LNCAP (cell line): ENCODE data around the gene GDAP1L1.
A peak's percentile ranks its signal among the peaks of the same experiment; 100 is the strongest.

Experiments used
- TF ChIP-seq, protein P1 (sequence below): fragments of 450-650 bp; IDR thresholded peaks from 2 replicates; pipeline ENCODE4 v1.5.1; 2017; ENCODE audit warnings: mild to moderate bottlenecking

GDAP1L1 gene

DNA sequence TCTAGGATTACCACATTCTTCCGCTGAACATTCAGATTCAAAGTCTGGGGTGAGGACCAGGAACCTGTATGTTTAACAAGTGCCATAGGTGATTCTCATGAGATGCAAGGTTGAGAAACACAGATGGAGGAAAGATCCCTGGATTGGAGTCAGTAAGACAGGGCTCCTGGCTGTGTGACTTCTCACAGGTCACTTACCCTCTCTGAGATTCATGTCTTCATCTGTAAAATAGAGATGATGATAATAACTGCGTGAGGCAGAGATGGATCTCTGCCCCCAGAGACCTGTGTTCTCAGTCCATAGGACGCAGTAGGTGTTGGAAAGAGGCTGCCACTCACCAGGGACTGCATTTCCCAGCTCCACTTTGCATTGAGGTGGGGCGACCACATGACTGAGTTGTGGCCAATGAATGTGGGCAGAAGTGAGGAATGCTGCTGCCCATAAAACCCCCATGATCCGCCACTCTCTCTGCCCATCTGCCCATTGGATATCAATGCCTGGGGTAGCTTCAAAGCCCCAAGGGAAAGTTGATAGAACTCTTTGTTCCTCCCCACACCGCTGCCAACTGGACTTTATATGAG is 13.6 kb upstream of the GDAP1L1 start:
- TF ChIP-seq, protein P1, sequence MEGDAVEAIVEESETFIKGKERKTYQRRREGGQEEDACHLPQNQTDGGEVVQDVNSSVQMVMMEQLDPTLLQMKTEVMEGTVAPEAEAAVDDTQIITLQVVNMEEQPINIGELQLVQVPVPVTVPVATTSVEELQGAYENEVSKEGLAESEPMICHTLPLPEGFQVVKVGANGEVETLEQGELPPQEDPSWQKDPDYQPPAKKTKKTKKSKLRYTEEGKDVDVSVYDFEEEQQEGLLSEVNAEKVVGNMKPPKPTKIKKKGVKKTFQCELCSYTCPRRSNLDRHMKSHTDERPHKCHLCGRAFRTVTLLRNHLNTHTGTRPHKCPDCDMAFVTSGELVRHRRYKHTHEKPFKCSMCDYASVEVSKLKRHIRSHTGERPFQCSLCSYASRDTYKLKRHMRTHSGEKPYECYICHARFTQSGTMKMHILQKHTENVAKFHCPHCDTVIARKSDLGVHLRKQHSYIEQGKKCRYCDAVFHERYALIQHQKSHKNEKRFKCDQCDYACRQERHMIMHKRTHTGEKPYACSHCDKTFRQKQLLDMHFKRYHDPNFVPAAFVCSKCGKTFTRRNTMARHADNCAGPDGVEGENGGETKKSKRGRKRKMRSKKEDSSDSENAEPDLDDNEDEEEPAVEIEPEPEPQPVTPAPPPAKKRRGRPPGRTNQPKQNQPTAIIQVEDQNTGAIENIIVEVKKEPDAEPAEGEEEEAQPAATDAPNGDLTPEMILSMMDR = no peak

DNA sequence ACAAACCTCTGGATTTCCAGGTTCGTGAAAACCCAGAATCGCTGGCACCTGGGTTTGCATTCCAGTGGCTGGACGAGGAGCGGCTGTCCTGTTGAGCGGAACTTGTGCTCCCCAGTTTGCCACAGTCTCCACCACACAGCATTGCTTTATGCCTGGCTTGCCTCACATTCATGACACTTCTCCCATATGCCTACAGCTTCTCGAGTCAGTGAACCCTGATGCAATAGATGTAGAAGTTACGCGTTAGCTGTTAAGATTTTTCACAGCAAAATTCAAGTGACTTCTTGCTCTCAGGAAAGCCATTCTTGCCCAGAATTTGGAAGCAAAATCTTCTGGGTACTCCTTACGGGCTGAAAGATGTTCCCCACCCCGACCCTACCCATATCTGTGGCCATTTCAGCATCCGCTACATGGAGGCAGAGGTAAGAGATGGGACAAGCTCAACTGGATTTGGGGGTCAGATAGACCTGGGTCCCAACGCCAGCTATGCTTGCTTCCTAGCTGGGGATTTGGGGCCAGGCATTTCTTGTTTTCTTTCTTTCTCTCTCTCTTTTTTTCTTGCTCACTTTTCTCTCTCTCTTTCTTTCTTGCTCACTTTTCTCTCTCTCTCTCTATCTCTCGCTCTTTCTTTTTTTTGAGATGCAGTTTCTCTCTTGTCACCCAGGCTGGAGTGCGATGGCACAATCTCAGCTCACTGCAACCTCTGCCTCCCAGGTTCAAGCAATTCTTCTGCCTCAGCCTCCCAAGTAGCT is 12.4 kb upstream of the GDAP1L1 start:
- TF ChIP-seq, protein P1 = no peak

DNA sequence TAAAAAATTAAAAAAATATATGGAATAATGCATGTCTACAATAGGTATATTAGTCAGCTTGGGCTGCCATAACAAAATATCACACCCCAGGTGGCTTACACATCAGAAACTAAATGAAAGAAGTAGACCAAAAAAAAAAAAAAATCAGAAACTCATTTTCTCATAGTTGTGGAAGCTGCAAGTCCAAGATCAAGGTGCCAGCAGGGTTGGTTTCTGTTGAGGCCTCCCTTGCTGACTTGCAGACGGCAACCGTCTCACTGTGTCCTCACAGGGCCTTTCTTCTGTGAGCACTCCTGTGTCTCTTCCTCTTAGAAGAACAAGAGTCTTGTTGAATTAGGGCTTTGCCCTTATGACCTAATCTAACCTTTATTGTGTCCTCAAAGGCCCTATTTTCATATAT is 11.4 kb upstream of the GDAP1L1 start:
- TF ChIP-seq, protein P1 = no peak

DNA sequence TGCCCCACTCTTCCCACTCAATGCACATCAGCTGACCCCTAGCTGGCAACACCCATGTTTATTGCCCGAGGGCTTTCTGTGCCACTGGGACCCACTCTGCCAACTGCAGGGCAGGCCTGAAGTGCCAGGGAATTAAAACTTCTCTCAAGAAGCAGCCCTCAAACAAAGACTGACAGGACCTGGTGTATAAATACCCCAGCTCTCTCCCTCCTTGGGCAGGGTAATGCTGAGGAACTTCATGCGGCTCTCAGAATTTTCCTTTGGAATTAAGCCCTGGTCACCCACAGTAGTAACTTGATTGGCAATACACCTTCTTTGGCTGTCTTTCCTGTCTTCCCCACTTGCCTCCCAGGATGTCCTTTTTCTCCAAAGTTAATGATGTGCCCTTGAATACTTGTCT is 5.3 kb upstream of the GDAP1L1 start:
- TF ChIP-seq, protein P1 = no peak

DNA sequence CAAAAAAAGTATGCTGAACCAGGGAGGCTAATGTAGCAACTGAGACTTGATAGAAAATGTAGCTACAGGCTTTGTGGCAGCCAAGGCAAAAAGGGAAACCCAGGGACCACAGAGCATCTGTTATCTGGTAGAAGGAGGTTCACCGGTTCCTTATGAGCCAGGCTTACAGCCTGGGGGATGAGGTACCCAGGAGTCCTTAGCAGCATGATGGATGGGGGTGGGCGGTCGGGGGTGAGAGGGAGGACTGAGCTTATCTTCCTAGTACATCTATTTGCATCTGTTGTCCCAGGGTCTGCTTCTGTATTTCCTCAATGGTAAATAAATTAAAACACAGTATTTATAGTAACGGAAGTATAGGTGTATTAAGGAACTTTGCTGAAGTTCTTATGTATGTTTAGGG is 1.1 kb upstream of the GDAP1L1 start:
- TF ChIP-seq, protein P1 = no peak

DNA sequence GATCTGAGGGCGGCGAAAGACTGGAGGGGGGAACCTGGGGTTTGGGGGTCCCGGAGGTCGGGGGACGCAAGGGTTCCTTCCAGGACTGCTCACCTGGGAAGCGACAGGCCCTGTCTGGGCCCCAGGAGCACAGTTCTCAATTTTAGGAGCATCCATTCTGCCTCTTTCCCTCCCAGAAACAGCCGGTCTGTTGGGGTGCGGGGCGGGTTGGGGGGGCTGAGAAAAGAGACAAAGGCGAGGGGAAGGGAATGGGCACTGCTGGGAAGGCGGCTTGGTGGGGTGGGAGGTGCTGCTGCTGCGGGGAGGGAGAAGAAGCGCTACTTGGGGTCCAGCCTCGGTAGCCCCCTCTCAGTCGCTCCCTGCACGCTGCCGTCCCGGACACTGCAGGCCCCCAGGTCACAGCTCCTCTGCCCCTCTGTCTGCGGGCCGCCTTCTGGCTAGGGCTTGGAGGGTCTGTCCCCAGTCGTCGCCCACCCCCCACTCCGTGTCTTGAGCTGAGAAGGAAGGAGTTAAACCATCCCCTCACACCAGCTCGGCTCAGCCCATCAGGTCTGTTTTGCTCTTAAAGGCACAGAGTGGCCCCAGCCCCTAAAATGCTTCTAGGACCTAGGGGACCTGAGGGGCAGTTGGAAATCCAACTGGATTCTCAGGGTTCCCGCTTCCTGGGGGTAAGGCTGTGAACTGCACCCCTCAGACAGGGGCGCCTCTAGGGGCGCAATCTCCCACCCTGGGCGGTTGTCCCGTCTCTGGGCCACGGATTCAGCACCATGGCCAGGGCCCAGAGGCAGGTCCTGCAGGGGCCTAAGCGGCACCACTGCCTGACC is 690 bp downstream of the GDAP1L1 start:
- TF ChIP-seq, protein P1 = peak; percentile 45

DNA sequence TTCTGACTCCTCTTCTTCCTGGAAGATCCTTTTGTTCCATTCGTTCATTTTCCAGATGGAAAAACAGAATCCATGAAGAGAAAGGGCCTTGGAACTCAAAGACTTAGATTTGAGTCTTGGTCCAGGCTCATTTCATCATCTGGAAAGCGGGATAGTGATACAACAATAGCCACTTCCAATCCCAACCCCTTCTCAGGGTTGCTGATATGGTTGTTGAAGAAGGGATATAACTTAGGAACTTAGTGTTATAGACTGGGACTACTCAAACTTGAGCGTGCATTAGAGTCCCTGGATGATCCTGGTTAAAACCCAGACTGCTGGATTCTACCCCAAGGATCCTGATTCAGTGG is 1.3 kb downstream of the GDAP1L1 start:
- TF ChIP-seq, protein P1 = no peak
